Mesenchymal stem cell (in vitro differentiated cells and primary cell): Measurements from ENCODE around the gene FAM117B.
"Not testable (repeated sequence)": the region's sequence is repeated elsewhere in the genome, so short reads cannot be mapped to it uniquely, and the experiment has no call there.

Source experiments
- DNase-seq: peaks from one replicate; pipeline ENCODE4 v3.0.0-alpha.2; 2013
- H2AFZ ChIP-seq: one replicate; pipeline ENCODE4 v1.6.1; 2013; ENCODE audit warnings: low read depth, mild to moderate bottlenecking, control low read depth, inconsistent platforms, low read length, moderate library complexity
- H2AK5ac ChIP-seq: 2 replicates; pipeline ENCODE4 v1.6.1; 2013; ENCODE audit warnings: low read length, moderate library complexity, mild to moderate bottlenecking, inconsistent platforms; ENCODE audit not compliant: severe bottlenecking
- H2BK120ac ChIP-seq: one replicate; pipeline ENCODE4 v1.6.1; 2013; ENCODE audit warnings: low read depth, mild to moderate bottlenecking, inconsistent platforms, low read length, moderate library complexity
- H2BK12ac ChIP-seq, 2 experiments: one replicate each; pipeline ENCODE4 v1.6.1; 2013; ENCODE audit warnings: inconsistent platforms in 2 of 2, low read length in 2 of 2, mild to moderate bottlenecking in 2 of 2, moderate library complexity in 2 of 2, control low read depth in 1 of 2
- H2BK15ac ChIP-seq: one replicate; pipeline ENCODE4 v1.6.1; 2013; ENCODE audit warnings: mild to moderate bottlenecking, low read depth, inconsistent platforms; ENCODE audit not compliant: poor library complexity, severe bottlenecking
- H2BK5ac ChIP-seq: 2 replicates; pipeline ENCODE4 v1.6.1; 2013; ENCODE audit warnings: low read depth, mild to moderate bottlenecking, low read length, control low read depth, inconsistent platforms; ENCODE audit not compliant: poor library complexity, severe bottlenecking
- H3K14ac ChIP-seq, 2 experiments: one replicate each; pipeline ENCODE4 v1.6.1; 2013; ENCODE audit warnings: inconsistent platforms in 2 of 2, low read length in 2 of 2, control low read depth in 1 of 2, mild to moderate bottlenecking in 1 of 2, moderate library complexity in 1 of 2
- H3K18ac ChIP-seq, 2 experiments: one replicate each; pipeline ENCODE4 v1.6.1; 2013; ENCODE audit warnings: inconsistent platforms in 2 of 2, low read length in 2 of 2, control low read depth in 1 of 2, low read depth in 1 of 2, mild to moderate bottlenecking in 1 of 2
- H3K23ac ChIP-seq, 2 experiments: one replicate each; pipeline ENCODE4 v1.6.1; 2013; ENCODE audit warnings: inconsistent platforms in 2 of 2, low read length in 2 of 2, mild to moderate bottlenecking in 2 of 2, moderate library complexity in 2 of 2, control low read depth in 1 of 2
- H3K27ac ChIP-seq: 2 replicates; pipeline ENCODE4 v1.5.1; 2013; ENCODE audit warnings: mild to moderate bottlenecking, moderate library complexity, low read length, control low read depth, inconsistent platforms; ENCODE audit not compliant: poor library complexity, severe bottlenecking
- H3K27me3 ChIP-seq, 2 experiments: 2 replicates each; pipeline versions ENCODE4 v1.6.1 to v1.7.0; 2013; ENCODE audit warnings: low read length in 2 of 2, mild to moderate bottlenecking in 2 of 2, moderate library complexity in 2 of 2, control low read depth in 1 of 2, inconsistent platforms in 1 of 2; ENCODE audit not compliant: control insufficient read depth in 1 of 2, insufficient read depth in 1 of 2
- H3K36me3 ChIP-seq, 2 experiments: 2 replicates each; pipeline versions ENCODE4 v1.6.1 to v1.7.0; 2013; ENCODE audit warnings: low read length in 2 of 2, control low read depth in 1 of 2, inconsistent platforms in 1 of 2, low read depth in 1 of 2, mild to moderate bottlenecking in 1 of 2; ENCODE audit not compliant: insufficient read depth in 2 of 2, control insufficient read depth in 1 of 2
- H3K4ac ChIP-seq, 2 experiments: one replicate each; pipeline ENCODE4 v1.6.1; 2013; ENCODE audit warnings: inconsistent platforms in 2 of 2, low read length in 2 of 2, mild to moderate bottlenecking in 2 of 2, moderate library complexity in 2 of 2, control low read depth in 1 of 2, low read depth in 1 of 2
- H3K4me1 ChIP-seq: 2 replicates; pipeline ENCODE4 v1.6.1; 2013; ENCODE audit warnings: low read depth, low read length, control low read depth; ENCODE audit not compliant: control insufficient read depth, insufficient read depth
- H3K4me2 ChIP-seq: 2 replicates; pipeline ENCODE4 v1.6.1; 2013; ENCODE audit warnings: low read length, mild to moderate bottlenecking, inconsistent platforms; ENCODE audit not compliant: poor library complexity, severe bottlenecking
- H3K4me3 ChIP-seq, 2 experiments: 2 replicates each; pipeline versions ENCODE4 v1.5.1 to v1.7.0; 2013; ENCODE audit warnings: low read length in 2 of 2, mild to moderate bottlenecking in 2 of 2, control low read depth in 1 of 2, low read depth in 1 of 2; ENCODE audit not compliant: insufficient read depth in 1 of 2
- H3K79me1 ChIP-seq: replicated peaks from 2 replicates; pipeline ENCODE4 v1.6.1; 2013; ENCODE audit warnings: mild to moderate bottlenecking, control low read depth, low read length, inconsistent platforms; ENCODE audit not compliant: poor library complexity, severe bottlenecking
- H3K9ac ChIP-seq: 2 replicates; pipeline ENCODE4 v1.7.0; 2013; ENCODE audit warnings: mild to moderate bottlenecking, low read length, moderate library complexity
- H3K9me3 ChIP-seq: 2 replicates; pipeline ENCODE4 v1.7.0; 2013; ENCODE audit warnings: mild to moderate bottlenecking, low read length; ENCODE audit not compliant: control insufficient read depth
- H4K8ac ChIP-seq: one replicate; pipeline ENCODE4 v1.6.1; 2013; ENCODE audit warnings: inconsistent platforms, mild to moderate bottlenecking, low read length, moderate library complexity
- H4K91ac ChIP-seq: one replicate; pipeline ENCODE4 v1.6.1; 2013; ENCODE audit warnings: mild to moderate bottlenecking, low read length, inconsistent platforms
- WGBS: methylation state at CpG from one replicate; pipeline ENCODE4 v1.1.7; 2013; ENCODE audit warnings: mixed read lengths; 5-methylcytosine and 5-hydroxymethylcytosine counted together

FAM117B gene

DNA sequence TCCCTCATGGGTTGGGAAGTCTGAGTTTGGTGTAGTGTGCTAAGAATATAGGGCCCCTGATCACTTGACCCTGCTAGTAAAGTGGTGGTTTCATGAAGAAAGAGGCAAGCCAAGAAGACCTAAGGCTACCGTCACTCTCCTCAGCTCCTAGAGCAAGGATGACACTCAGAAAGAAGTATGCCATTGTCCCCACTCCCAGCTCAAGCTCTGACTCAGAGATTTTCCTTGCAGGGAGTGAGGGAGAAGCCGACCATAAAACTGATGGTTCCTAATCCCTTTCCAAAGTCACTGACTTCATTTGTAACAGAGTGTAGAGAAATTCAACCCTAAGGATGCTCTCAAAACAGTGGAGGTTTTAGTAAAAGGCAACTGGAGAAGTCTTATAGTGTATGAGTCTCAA, 155.9 kb downstream of the FAM117B start:
- Histone ChIP-seq H4K8ac (no peak overlapping the region), H2AFZ (no peak overlapping the region), H2BK120ac (no peak overlapping the region), H3K79me1 (no peaks in the 10 kb centered on the region), H3K36me3 (peaks cover 0 to 3% of the 10 kb centered on the region in 2 experiments), H3K9ac (no peak overlapping the region), H3K23ac (no peak overlapping the region), H3K27me3 (no peaks in the 10 kb centered on the region), H2BK12ac (no peak overlapping the region), H3K4me3 (no peak overlapping the region), H2AK5ac (no peak overlapping the region), H2BK5ac (no peak overlapping the region), H4K91ac (no peak overlapping the region), H2BK15ac (no peak overlapping the region), H3K9me3 (no peaks in the 10 kb centered on the region), H3K4me1 (no peaks in the 10 kb centered on the region), H3K18ac (no peak overlapping the region), H3K27ac (no peak overlapping the region), H3K4ac (no peak overlapping the region), H3K4me2 (no peak overlapping the region), H3K14ac (no peak overlapping the region)
- DNase-seq, result no peak
- WGBS, result 92% methylated on average over 1 of the region's 2 CpGs

DNA sequence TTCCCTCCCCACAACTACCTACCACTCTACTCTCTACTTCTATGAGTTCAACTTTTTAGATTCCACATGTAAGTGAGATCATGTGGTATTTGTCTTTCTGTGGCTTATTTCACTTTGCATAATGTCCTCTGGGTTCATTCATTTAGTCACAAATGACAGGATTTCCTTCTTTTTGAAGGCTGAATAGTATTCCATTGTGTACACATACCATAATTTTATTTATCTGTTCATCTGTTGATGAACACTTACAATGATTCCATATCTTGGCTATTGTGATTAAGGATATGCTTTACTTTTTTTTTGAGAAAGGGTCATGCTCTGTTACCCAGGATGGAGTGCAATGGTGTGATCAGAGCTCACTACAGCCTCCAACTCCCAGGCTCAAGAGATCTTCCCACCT, 163.2 kb downstream of the FAM117B start:
- H3K4me1 ChIP-seq, result no peaks in the 10 kb centered on the region
- H3K18ac ChIP-seq, result no peak overlapping the region
- no peak overlapping the region for H4K91ac ChIP-seq
- H2AK5ac ChIP-seq, result no peak overlapping the region
- H2AFZ ChIP-seq, result no peak overlapping the region
- H3K4me2 ChIP-seq, result no peak overlapping the region
- no peak overlapping the region for H3K9ac ChIP-seq
- no peak overlapping the region for H3K4ac ChIP-seq
- H2BK5ac ChIP-seq, result no peak overlapping the region
- H3K9me3 ChIP-seq, result no peaks in the 10 kb centered on the region
- no peak overlapping the region for H2BK12ac ChIP-seq
- H3K27me3 ChIP-seq, result no peaks in the 10 kb centered on the region
- no peak overlapping the region for H3K23ac ChIP-seq
- no peaks in the 10 kb centered on the region for H3K36me3 ChIP-seq
- no peaks in the 10 kb centered on the region for H3K79me1 ChIP-seq
- H3K27ac ChIP-seq, result no peak overlapping the region
- no peak overlapping the region for H3K14ac ChIP-seq
- H3K4me3 ChIP-seq, result no peak overlapping the region
- H4K8ac ChIP-seq, result no peak overlapping the region
- H2BK120ac ChIP-seq, result no peak overlapping the region
- no peak overlapping the region for H2BK15ac ChIP-seq
- DNase-seq, result no peak

DNA sequence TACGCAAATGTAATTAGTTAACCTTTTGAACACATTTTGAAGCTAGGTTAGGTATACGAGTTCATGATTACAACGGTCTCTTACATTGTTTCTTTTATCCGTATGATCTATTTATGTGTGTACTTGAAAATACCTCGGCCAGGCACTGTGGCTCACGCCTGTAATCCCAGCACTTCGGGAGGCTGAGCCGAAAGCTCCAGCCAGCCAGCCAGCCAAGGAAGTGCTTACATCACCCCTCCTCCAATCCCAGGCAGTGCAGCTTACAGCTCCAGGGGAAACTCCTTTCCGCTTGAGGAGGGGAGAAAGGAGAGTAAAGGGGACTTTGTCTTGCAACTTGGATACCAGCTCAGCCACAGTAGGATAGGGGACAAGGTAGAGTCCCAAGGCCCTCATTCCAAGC, 171.1 kb downstream of the FAM117B start:
- 76% methylated on average over 6 of the region's 9 CpGs for WGBS
- H4K91ac ChIP-seq, H3K18ac ChIP-seq, H2AK5ac ChIP-seq, H2BK5ac ChIP-seq, H3K9me3 ChIP-seq, H3K27ac ChIP-seq, H4K8ac ChIP-seq, H2BK120ac ChIP-seq, H2BK15ac ChIP-seq, H3K4me1 ChIP-seq, H3K14ac ChIP-seq, H2BK12ac ChIP-seq, H3K4me2 ChIP-seq, H3K4me3 ChIP-seq, H2AFZ ChIP-seq, H3K79me1 ChIP-seq, H3K27me3 ChIP-seq, H3K23ac ChIP-seq, H3K36me3 ChIP-seq, H3K4ac ChIP-seq: not testable (repeated sequence)
- peak overlapping the region; percentile 25 for H3K9ac ChIP-seq
- peak; percentile 51 for DNase-seq

DNA sequence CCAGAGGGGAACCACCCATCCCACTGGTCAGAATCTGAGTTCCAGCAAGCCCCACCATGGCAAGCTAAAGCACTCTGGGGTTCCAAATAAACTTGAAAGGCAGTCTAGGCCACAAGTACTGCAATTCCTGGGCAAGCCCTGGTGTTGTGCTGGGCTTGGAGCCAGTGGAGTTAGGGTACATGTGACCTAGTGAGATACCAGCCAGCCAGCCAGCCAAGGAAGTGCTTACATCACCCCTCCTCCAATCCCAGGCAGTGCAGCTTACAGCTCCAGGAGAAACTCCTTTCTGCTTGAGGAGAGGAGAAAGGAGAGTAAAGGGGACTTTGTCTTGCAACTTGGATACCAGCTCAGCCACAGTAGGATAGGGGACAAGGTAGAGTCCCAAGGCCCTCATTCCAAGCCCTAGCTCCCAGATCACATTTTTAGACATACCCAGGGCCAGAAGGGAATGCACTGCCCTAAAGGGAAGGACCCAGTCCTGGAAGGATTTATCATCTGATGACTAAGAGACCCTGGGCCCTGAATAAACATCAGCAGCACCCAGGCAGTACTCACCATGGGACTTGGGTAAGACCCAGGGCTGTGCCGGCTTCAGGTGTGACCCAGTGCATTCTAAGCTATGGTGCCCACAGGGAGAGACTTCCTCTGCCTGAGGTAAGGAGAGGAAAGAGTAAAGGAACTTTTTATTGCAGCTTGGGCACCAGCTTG, 172.8 kb downstream of the FAM117B start:
- not testable (repeated sequence) for H3K4me3 ChIP-seq, H3K27me3 ChIP-seq, H3K9me3 ChIP-seq, H3K14ac ChIP-seq, H2BK120ac ChIP-seq, H3K9ac ChIP-seq, H3K79me1 ChIP-seq, H2BK15ac ChIP-seq, H3K23ac ChIP-seq, H3K36me3 ChIP-seq, H3K4me2 ChIP-seq, H3K4me1 ChIP-seq
- H3K27ac ChIP-seq, result peak overlapping the region; percentile 79
- DNase-seq, result peak; percentile 65
- H2AK5ac ChIP-seq, result peak overlapping the region; percentile 12
- H4K91ac ChIP-seq, result peak overlapping the region; percentile 2
- 94% methylated on average over 1 of the region's 1 CpG for WGBS
- peak overlapping the region; percentile 10 to 61 for H3K4ac ChIP-seq
- H2BK12ac ChIP-seq, result peak overlapping the region in 1 of 2 experiments; percentile 59
- H2BK5ac ChIP-seq, result peak overlapping the region; percentile 57
- H2AFZ ChIP-seq, result peak overlapping the region; percentile 58
- H3K18ac ChIP-seq, result peak overlapping the region; percentile 26 to 72
- H4K8ac ChIP-seq, result peak overlapping the region; percentile 71
